SK-N-SH (cell line): Measurements from ENCODE around the gene GLRX5. TPM values are rescaled to one million over a fixed set of nuclear protein-coding genes. Genes with fewer than 3 reads are reported as not detected.

Experiments
- CTCF ChIA-PET: fragments of 300-600, 350-600 bp; formaldehyde crosslinking; extraction: SDS; loops from one replicate; lab custom pipeline; 2021; lab: Yijun Ruan, JAX
- POLR2A ChIA-PET: fragments of 350-600 bp; sonication (Branson Sonifier 250); formaldehyde crosslinking; extraction: SDS; loops from one replicate; lab custom pipeline; 2020; ENCODE audit warnings: antibody characterized with exemption, inconsistent platforms; lab: Yijun Ruan, JAX
- DNase-seq: peaks from one replicate; pipeline ENCODE4 v3.0.0; 2012
- H2AFZ ChIP-seq: fragments of 200-600 bp; sonication (generic); 2 replicates; pipeline ENCODE4 v1.8.1; 2016; ENCODE audit warnings: antibody characterized with exemption, mild to moderate bottlenecking, low read depth
- H3F3A ChIP-seq: fragments of 200-600 bp; sonication (generic); replicated peaks from 2 replicates; pipeline ENCODE3; 2016; ENCODE audit warnings: antibody characterized with exemption, mild to moderate bottlenecking; ENCODE audit not compliant: insufficient read depth
- H3K27ac ChIP-seq, 2 experiments: fragments of 200-500 bp in 1 of 2; fragments of 200-600 bp in 1 of 2; sonication (Bioruptor generic) in 1 of 2; sonication (generic), shearing (Covaris generic) in 1 of 2; 2 replicates each; pipeline versions ENCODE4 v1.5.1 to v1.6.1; 2014 to 2016; ENCODE audit warnings: low read depth in 2 of 2, inconsistent platforms in 1 of 2, low read length in 1 of 2, mild to moderate bottlenecking in 1 of 2, mixed read lengths in 1 of 2
- H3K27me3 ChIP-seq: fragments of 200-600 bp; sonication (generic), shearing (Covaris generic); 2 replicates; pipeline ENCODE4 v1.6.1; 2016; ENCODE audit warnings: mixed run types; ENCODE audit not compliant: insufficient read depth
- H3K36me3 ChIP-seq, 2 experiments: fragments of 200-500 bp in 1 of 2; fragments of 200-600 bp in 1 of 2; sonication (Bioruptor generic) in 1 of 2; sonication (generic) in 1 of 2; replicated peaks in 1 of 2; 2 replicates each; pipeline versions ENCODE3 to v1.5.1; 2014 to 2016; ENCODE audit warnings: low read length in 1 of 2, mild to moderate bottlenecking in 1 of 2; ENCODE audit not compliant: insufficient read depth in 2 of 2, control insufficient read depth in 1 of 2
- H3K4me1 ChIP-seq, 2 experiments: fragments of 200-500 bp in 1 of 2; fragments of 200-600 bp in 1 of 2; sonication (Bioruptor generic) in 1 of 2; sonication (generic), shearing (Covaris generic) in 1 of 2; 2 replicates each; pipeline versions ENCODE4 v1.5.1 to v1.6.1; 2014 to 2016; ENCODE audit warnings: low read depth in 1 of 2, low read length in 1 of 2, mixed run types in 1 of 2; ENCODE audit not compliant: insufficient read depth in 2 of 2, control insufficient read depth in 1 of 2
- H3K4me2 ChIP-seq: fragments of 200-600 bp; sonication (generic), shearing (Covaris generic); 2 replicates; pipeline ENCODE4 v1.6.1; 2017; ENCODE audit warnings: mixed run types
- H3K4me3 ChIP-seq, 2 experiments: fragments of 200-500 bp in 1 of 2; fragments of 200-600 bp in 1 of 2; sonication (Bioruptor generic) in 1 of 2; sonication (generic), shearing (Covaris generic) in 1 of 2; 2 replicates each; pipeline versions ENCODE4 v1.5.1 to v1.8.1; 2014 to 2016; ENCODE audit warnings: low read depth in 2 of 2, inconsistent platforms in 1 of 2, low read length in 1 of 2, mild to moderate bottlenecking in 1 of 2, mixed read lengths in 1 of 2, moderate library complexity in 1 of 2
- H3K79me2 ChIP-seq: fragments of 200-600 bp; sonication (generic); 2 replicates; pipeline ENCODE4 v1.8.1; 2017; ENCODE audit warnings: mild to moderate bottlenecking; ENCODE audit not compliant: insufficient read depth
- H3K9ac ChIP-seq: fragments of 200-600 bp; sonication (generic); 2 replicates; pipeline ENCODE4 v1.6.1; 2017; ENCODE audit warnings: mixed run types
- H3K9me2 ChIP-seq: fragments of 200-600 bp; sonication (generic); 2 replicates; pipeline ENCODE4 v1.6.1; 2017; ENCODE audit warnings: mixed run types
- H3K9me3 ChIP-seq: fragments of 200-600 bp; sonication (generic); 2 replicates; pipeline ENCODE4 v1.6.1; 2017; ENCODE audit warnings: mixed run types, mild to moderate bottlenecking, moderate library complexity
- H4K20me1 ChIP-seq: fragments of 200-600 bp; sonication (generic); 2 replicates; pipeline ENCODE4 v1.6.1; 2017; ENCODE audit warnings: mild to moderate bottlenecking, mixed run types; ENCODE audit not compliant: insufficient read depth
- CTCF ChIP-seq: fragments of 200-600 bp; sonication (generic); IDR thresholded peaks from 2 replicates; pipeline ENCODE4 v1.6.1; 2017; ENCODE audit warnings: antibody characterized with exemption, mild to moderate bottlenecking, moderate library complexity
- FOXJ3 ChIP-seq: sonication (generic); formaldehyde crosslinking; IDR thresholded peaks from 2 replicates; pipeline ENCODE4 v1.5.1; 2020; ENCODE audit warnings: mild to moderate bottlenecking, missing genetic modification reagents
- FOXM1 ChIP-seq: IDR thresholded peaks from 2 replicates; pipeline ENCODE4 v1.4.0; 2012; ENCODE audit warnings: low read depth, mild to moderate bottlenecking
- JUND ChIP-seq: IDR thresholded peaks from 2 replicates; pipeline ENCODE4 v1.4.0; 2012
- MXI1 ChIP-seq: IDR thresholded peaks from 2 replicates; pipeline ENCODE4 v1.6.1; 2012; ENCODE audit warnings: mild to moderate bottlenecking, low read depth, low read length, improper control_type of control experiment
- POLR2AphosphoS5 ChIP-seq: IDR thresholded peaks from 2 replicates; pipeline ENCODE4 v1.6.1; 2012; ENCODE audit warnings: low read depth, low read length
- RAD21 ChIP-seq: IDR thresholded peaks from 2 replicates; pipeline ENCODE4 v1.6.1; 2012; ENCODE audit warnings: mild to moderate bottlenecking, low read length
- SIN3A ChIP-seq: IDR thresholded peaks from 2 replicates; pipeline ENCODE4 v1.6.1; 2012; ENCODE audit warnings: low read depth, mild to moderate bottlenecking, low read length, moderate library complexity, borderline replicate concordance
- TCF12 ChIP-seq: IDR thresholded peaks from 2 replicates; pipeline ENCODE4 v1.4.0; 2012
- ZBTB33 ChIP-seq: IDR thresholded peaks from 2 replicates; pipeline ENCODE4 v1.4.0; 2012; ENCODE audit warnings: low read depth, borderline replicate concordance
- WGBS: methylation state at CpG from one replicate; pipeline ENCODE4 v1.1.6; 2017; ENCODE audit warnings: low lambda C conversion rate; 5-methylcytosine and 5-hydroxymethylcytosine counted together
- polyA plus RNA-seq, 3 experiments: library from polyadenylated mRNA; depleted of rRNA; stranded (reverse); fragments of >200 nt; gene quantifications; 2 replicates each; pipeline ENCODE4 v1.2.3, GENCODE V29; 2012
- TF ChIP-seq, protein P1 (sequence below): fragments of 150-350 bp; IDR thresholded peaks from 2 replicates; pipeline ENCODE4 v1.6.1; 2016; ENCODE audit warnings: mild to moderate bottlenecking, low read depth, low read length

The GLRX5 gene
- polyA plus RNA-seq, 1 of the 3 experiments (the other 2 are of a cell fraction), result 29.1 TPM

- WGBS, result 71% methylated on average over 8 of the region's 9 CpGs
- Histone ChIP-seq H3K36me3 (no peaks in the 10 kb centered on the region), H3F3A (peaks cover 23% of the 10 kb centered on the region), H3K4me2 (peak overlapping the region; percentile 93; the same call in 1 of the 2 replicates), H3K79me2 (no peaks in the 10 kb centered on the region), H3K27me3 (no peaks in the 10 kb centered on the region), H3K27ac (no peak overlapping the region; a peak in 1 of 4 replicates), H3K9me3 (no peaks in the 10 kb centered on the region), H3K4me1 (peaks cover 43 to 46% of the 10 kb centered on the region in 2 experiments), H3K9ac (no peak overlapping the region), H2AFZ (no peak overlapping the region)
- DNase-seq, result peak; percentile 70
- ChIA-PET POLR2A (interaction anchor here (0.6 kb wide), 1 partner anchor 78 kb away, joined by 4 read pairs; no protein-coding TSS in a partner anchor), CTCF (interaction anchor here (0.8 to 9.6 kb wide), 6 partner anchors 10 to 83 kb away, joined by 3 to 97 read pairs (median 6); no protein-coding TSS in a partner anchor)
- TF ChIP-seq POLR2AphosphoS5 (no peak), FOXJ3 (CRISPR knock-in tag) (no peak), MXI1 (peak; percentile 72), SIN3A (no peak)
- TF ChIP-seq, protein P1, sequence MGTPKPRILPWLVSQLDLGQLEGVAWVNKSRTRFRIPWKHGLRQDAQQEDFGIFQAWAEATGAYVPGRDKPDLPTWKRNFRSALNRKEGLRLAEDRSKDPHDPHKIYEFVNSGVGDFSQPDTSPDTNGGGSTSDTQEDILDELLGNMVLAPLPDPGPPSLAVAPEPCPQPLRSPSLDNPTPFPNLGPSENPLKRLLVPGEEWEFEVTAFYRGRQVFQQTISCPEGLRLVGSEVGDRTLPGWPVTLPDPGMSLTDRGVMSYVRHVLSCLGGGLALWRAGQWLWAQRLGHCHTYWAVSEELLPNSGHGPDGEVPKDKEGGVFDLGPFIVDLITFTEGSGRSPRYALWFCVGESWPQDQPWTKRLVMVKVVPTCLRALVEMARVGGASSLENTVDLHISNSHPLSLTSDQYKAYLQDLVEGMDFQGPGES, result no peak
- TF ChIP-seq, all 33 proteins: peak for 1
- Histone ChIP-seq H4K20me1 (no peaks in the 10 kb centered on the region), H3K9me2 (no peaks in the 10 kb centered on the region), H3K4me3 (peak overlapping the region in 1 of 2 experiments; percentile 76; a peak in 1 of 4 replicates)
Measured at GRCh38 chr14:95515080-95515489, 19.8 kb upstream of the GLRX5 start.

DNA sequence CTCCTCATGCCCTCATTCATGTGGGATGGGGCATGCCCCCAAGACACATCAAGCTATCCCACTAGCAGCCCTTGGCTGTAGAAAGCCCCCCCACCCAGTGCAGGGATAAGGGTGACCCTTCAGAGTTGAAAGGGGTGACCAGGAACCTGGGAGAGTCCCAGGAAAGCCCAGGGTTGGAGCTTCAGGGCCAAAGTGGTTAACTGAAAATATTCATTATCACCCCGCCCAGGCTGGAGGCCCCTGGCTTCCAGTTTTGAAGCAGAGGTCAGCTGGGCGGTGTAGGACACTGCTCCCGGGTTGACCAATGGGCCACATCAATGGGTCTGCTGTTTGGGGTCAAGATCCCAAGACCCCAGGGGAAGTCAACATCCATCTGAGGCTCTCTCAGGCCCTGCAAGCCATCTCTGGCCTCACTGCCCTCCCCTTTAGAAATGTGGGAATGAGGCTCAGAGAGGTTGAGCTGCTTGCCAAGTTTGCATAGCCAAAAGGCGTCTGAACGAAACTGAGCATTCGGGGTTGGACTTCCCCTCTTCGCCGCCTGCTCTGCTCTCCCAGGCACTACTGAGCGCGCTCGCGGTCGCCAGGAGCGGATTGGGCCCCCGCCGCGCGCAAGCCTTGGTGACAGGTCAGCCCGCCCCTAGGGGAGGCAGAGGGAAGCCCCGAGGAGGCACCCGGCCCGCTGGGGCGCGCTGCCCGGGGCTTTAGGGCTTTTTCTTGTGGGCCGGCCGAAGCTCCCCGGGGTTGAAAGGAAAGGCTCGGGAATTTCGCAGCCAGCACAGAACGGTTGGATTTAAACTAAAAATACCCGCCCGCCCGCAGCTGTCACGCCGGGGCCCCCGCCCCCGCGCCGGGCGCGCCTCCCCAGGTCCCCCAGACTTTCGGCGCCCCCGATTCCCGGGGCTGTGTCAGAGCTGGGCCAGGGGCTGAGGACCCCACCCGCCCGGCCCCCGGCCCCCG, 19.0 kb upstream of the GLRX5 start:
- CTCF ChIA-PET, result interaction anchor here (0.7 to 9.6 kb wide), 10 partner anchors 10 to 397 kb away, joined by 3 to 97 read pairs (median 4); no protein-coding TSS in a partner anchor

More for the DNA sequence above, 19.0 kb upstream of the GLRX5 start:
- peak overlapping the region; percentile 78 for H2AFZ ChIP-seq
- peaks cover 47 to 51% of the 10 kb centered on the region in 2 experiments for H3K4me1 ChIP-seq
- no peak for TF ChIP-seq JUND
- TF ChIP-seq ZBTB33, result no peak
- TF ChIP-seq FOXM1, result no peak
- peak; percentile 12; the same call in 1 of the 2 replicates for TF ChIP-seq RAD21
- TF ChIP-seq TCF12, result no peak
- TF ChIP-seq FOXJ3 (CRISPR knock-in tag), result no peak
- peak; percentile 64 for TF ChIP-seq MXI1
- peak; percentile 46 for TF ChIP-seq CTCF
- TF ChIP-seq, protein P1, result no peak
- no peak overlapping the region; a peak in 2 of 4 replicates for H3K27ac ChIP-seq
- H3K9me2 ChIP-seq, result no peaks in the 10 kb centered on the region
- POLR2A ChIA-PET, result interaction anchor here (0.6 to 1.7 kb wide), 2 partner anchors 73 to 107 kb away, joined by 3 to 5 read pairs; no protein-coding TSS in a partner anchor
- peak overlapping the region; percentile 61 to 76 for H3K4me3 ChIP-seq
- H3K9me3 ChIP-seq, result no peaks in the 10 kb centered on the region
- WGBS, result no CpG with 5 or more reads among the region's 50 CpGs
- no peaks in the 10 kb centered on the region for H3K27me3 ChIP-seq
- peaks cover 23% of the 10 kb centered on the region for H3F3A ChIP-seq
- no peaks in the 10 kb centered on the region for H3K79me2 ChIP-seq
- peak; percentile 87 for DNase-seq
- H3K9ac ChIP-seq, result peak overlapping the region; percentile 53; the same call in 1 of the 2 replicates
- H3K36me3 ChIP-seq, result no peaks in the 10 kb centered on the region
- no peaks in the 10 kb centered on the region for H4K20me1 ChIP-seq
- H3K4me2 ChIP-seq, result peak overlapping the region; percentile 93
